ENCODE data around the gene PDAP1. TPM values are rescaled to one million over a fixed set of nuclear protein-coding genes. Genes with fewer than 3 reads are reported as not detected.

Gene PDAP1
- total RNA-seq, 2 donors from 2014 or later = 147 to 165 TPM

- TF ChIP-seq, protein P1, sequence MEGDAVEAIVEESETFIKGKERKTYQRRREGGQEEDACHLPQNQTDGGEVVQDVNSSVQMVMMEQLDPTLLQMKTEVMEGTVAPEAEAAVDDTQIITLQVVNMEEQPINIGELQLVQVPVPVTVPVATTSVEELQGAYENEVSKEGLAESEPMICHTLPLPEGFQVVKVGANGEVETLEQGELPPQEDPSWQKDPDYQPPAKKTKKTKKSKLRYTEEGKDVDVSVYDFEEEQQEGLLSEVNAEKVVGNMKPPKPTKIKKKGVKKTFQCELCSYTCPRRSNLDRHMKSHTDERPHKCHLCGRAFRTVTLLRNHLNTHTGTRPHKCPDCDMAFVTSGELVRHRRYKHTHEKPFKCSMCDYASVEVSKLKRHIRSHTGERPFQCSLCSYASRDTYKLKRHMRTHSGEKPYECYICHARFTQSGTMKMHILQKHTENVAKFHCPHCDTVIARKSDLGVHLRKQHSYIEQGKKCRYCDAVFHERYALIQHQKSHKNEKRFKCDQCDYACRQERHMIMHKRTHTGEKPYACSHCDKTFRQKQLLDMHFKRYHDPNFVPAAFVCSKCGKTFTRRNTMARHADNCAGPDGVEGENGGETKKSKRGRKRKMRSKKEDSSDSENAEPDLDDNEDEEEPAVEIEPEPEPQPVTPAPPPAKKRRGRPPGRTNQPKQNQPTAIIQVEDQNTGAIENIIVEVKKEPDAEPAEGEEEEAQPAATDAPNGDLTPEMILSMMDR (conservative IDR thresholded peaks at IDR 0.05) = no peak
- Mint-ChIP-seq H3K9me3 (peaks cover 3% of the 10 kb centered on the region), H3K4me3 (no peak overlapping the region), H3K27me3 (ENCODE audit: insufficient read depth) (no peaks in the 10 kb centered on the region), H3K27ac (no peak overlapping the region), H3K36me3 (ENCODE audit: low read depth) (peaks cover 84% of the 10 kb centered on the region), H3K4me1 (no peaks in the 10 kb centered on the region)
- no peak for DNase-seq
- Histone ChIP-seq H3K27me3 (ENCODE audit: control insufficient read depth, insufficient read depth, low read length, poor library complexity, severe bottlenecking) (no peaks in the 10 kb centered on the region), H3K9me3 (ENCODE audit: control insufficient read depth, low read length) (no peaks in the 10 kb centered on the region), H3K4me1 (ENCODE audit: control insufficient read depth, insufficient read depth, low read length) (no peaks in the 10 kb centered on the region), H3K4me3 (ENCODE audit: low read length) (no peak overlapping the region), H3K27ac (ENCODE audit: low read depth, low read length) (no peak overlapping the region), H3K9ac (ENCODE audit: extremely low read depth, low read length, poor library complexity, severe bottlenecking) (no peak overlapping the region), H3K36me3 (ENCODE audit: control insufficient read depth, insufficient read depth, low read length) (peaks cover 85% of the 10 kb centered on the region)
- WGBS, 2 experiments (ENCODE audit: insufficient coverage in 1 of 2, insufficient read length in 1 of 2) = 95 to 96% methylated on average over 6 of the region's 6 CpGs
Observed at GRCh38 chr7:99457050-99457649, 48.8 kb upstream of the PDAP1 start.

DNA sequence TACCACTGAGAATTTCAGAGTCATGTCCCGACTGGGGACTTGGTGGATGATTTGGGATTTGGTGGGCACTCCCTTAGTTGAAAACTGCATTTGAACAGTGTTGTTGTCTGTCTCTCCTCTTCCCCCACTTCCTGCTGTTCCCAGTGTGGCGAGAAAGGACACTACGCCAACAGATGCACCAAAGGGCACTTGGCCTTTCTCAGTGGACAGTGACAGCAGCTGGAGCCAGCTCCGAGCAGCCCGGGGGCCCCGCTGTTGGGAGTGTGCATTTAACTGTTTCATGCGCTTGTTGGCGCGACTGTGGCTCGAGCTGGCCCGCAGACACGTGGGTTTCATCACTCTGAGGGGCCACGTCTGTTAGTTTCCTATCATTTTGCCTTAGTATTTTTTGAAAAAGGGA lies 47.9 kb upstream of the PDAP1 start:
- peaks cover 3% of the 10 kb centered on the region for H3K9me3 Mint-ChIP-seq
- Histone ChIP-seq H3K4me1 (ENCODE audit: control insufficient read depth, insufficient read depth, low read length) (no peaks in the 10 kb centered on the region), H3K27me3 (ENCODE audit: control insufficient read depth, insufficient read depth, low read length, poor library complexity, severe bottlenecking) (no peaks in the 10 kb centered on the region), H3K4me3 (ENCODE audit: low read length) (no peak overlapping the region), H3K9me3 (ENCODE audit: control insufficient read depth, low read length) (no peaks in the 10 kb centered on the region), H3K36me3 (ENCODE audit: control insufficient read depth, insufficient read depth, low read length) (peaks cover 92% of the 10 kb centered on the region), H3K27ac (ENCODE audit: low read depth, low read length) (peak overlapping the region; percentile 38), H3K9ac (ENCODE audit: extremely low read depth, low read length, poor library complexity, severe bottlenecking) (no peak overlapping the region)
- no peak overlapping the region for H3K27ac Mint-ChIP-seq
- 93 to 95% methylated on average over 12 to 13 of the region's 13 CpGs for WGBS, 2 experiments (ENCODE audit: insufficient coverage in 1 of 2, insufficient read length in 1 of 2)
- no peaks in the 10 kb centered on the region for H3K27me3 Mint-ChIP-seq (ENCODE audit: insufficient read depth)
- no peak overlapping the region for H3K4me3 Mint-ChIP-seq
- TF ChIP-seq, protein P1 (conservative IDR thresholded peaks at IDR 0.05) = no peak
- H3K4me1 Mint-ChIP-seq = no peaks in the 10 kb centered on the region
- DNase-seq = no peak
- H3K36me3 Mint-ChIP-seq (ENCODE audit: low read depth) = peaks cover 86% of the 10 kb centered on the region

- Histone ChIP-seq H3K9me3 (ENCODE audit: control insufficient read depth, low read length) (no peaks in the 10 kb centered on the region), H3K27ac (ENCODE audit: low read depth, low read length) (no peak overlapping the region), H3K4me1 (ENCODE audit: control insufficient read depth, insufficient read depth, low read length) (no peaks in the 10 kb centered on the region), H3K4me3 (ENCODE audit: low read length) (no peak overlapping the region), H3K36me3 (ENCODE audit: control insufficient read depth, insufficient read depth, low read length) (peaks cover 93% of the 10 kb centered on the region), H3K27me3 (ENCODE audit: control insufficient read depth, insufficient read depth, low read length, poor library complexity, severe bottlenecking) (no peaks in the 10 kb centered on the region), H3K9ac (ENCODE audit: extremely low read depth, low read length, poor library complexity, severe bottlenecking) (no peak overlapping the region)
- Mint-ChIP-seq H3K27me3 (ENCODE audit: insufficient read depth) (no peaks in the 10 kb centered on the region), H3K4me1 (no peaks in the 10 kb centered on the region), H3K36me3 (ENCODE audit: low read depth) (peaks cover 86% of the 10 kb centered on the region), H3K9me3 (peaks cover 3% of the 10 kb centered on the region), H3K4me3 (no peak overlapping the region), H3K27ac (no peak overlapping the region)
- no peak for DNase-seq
- 77 to 94% methylated on average over 3 to 9 of the region's 9 CpGs for WGBS, 2 experiments (ENCODE audit: insufficient coverage in 1 of 2, insufficient read length in 1 of 2)
- TF ChIP-seq, protein P1 (conservative IDR thresholded peaks at IDR 0.05) = no peak
Observed at GRCh38 chr7:99455874-99456273, 47.5 kb upstream of the PDAP1 start.
